Measurements from ENCODE around the gene KIF6. TPM values are rescaled to one million over a fixed set of nuclear protein-coding genes. Genes with fewer than 3 reads are reported as not detected.

The KIF6 gene
- total and polyA plus RNA-seq, 2 donors (not counting 1 experiment from before 2014, with no cell fraction given): not detected

- intact Hi-C loops (cut with micrococcal nuclease): no loop called here
- Histone ChIP-seq H3K27me3 (replicated peaks in 1 of 4; ENCODE audit: control extremely low read depth in 1 of 4, control insufficient read depth in 3 of 4, insufficient read depth in 4 of 4, low read length in 3 of 4) (peaks cover 0 to 3% (median 0%) of the 10 kb centered on the region in 4 experiments), H4K20me1 (ENCODE audit: control insufficient read depth, insufficient read depth, low read length, poor library complexity, severe bottlenecking) (no peaks in the 10 kb centered on the region), H3K27ac (ENCODE audit: low read length in 2 of 2) (no peak overlapping the region), H3K36me3 (replicated peaks in 1 of 2; ENCODE audit: control extremely low read depth in 1 of 2, control insufficient read depth in 1 of 2, extremely low read depth in 1 of 2, insufficient read depth in 2 of 2, low read length in 1 of 2) (no peaks in the 10 kb centered on the region), H3K4me2 (replicated peaks; ENCODE audit: low read depth, low read length, poor library complexity, severe bottlenecking) (no peak overlapping the region), H3K79me2 (ENCODE audit: control insufficient read depth, insufficient read depth, low read length) (no peaks in the 10 kb centered on the region), H2AFZ (ENCODE audit: insufficient read depth, low read depth, low read length, poor library complexity, severe bottlenecking) (no peak overlapping the region), H3K4me1 (ENCODE audit: control insufficient read depth in 2 of 2, insufficient read depth in 2 of 2, low read length in 2 of 2) (no peaks in the 10 kb centered on the region), H3K4me3 (ENCODE audit: control extremely low read depth in 1 of 5, extremely low read depth in 1 of 5, insufficient read depth in 1 of 5, low read depth in 2 of 5, low read length in 4 of 5) (no peak overlapping the region), H3K9ac (ENCODE audit: low read length) (no peak overlapping the region), H3K9me3 (ENCODE audit: control extremely low read depth in 1 of 3, control insufficient read depth in 2 of 3, insufficient read depth in 1 of 3, low read length in 2 of 3) (no peaks in the 10 kb centered on the region)
- Mint-ChIP-seq H3K9me3 (ENCODE audit: insufficient read depth) (no peaks in the 10 kb centered on the region), H3K27ac (no peak overlapping the region), H3K4me1 (no peaks in the 10 kb centered on the region), H3K27me3 (peaks cover 18% of the 10 kb centered on the region), H3K4me3 (no peak overlapping the region)
- TF ChIP-seq CTCF (IDR thresholded peaks at IDR 0.05) (no peak), EZH2 (IDR thresholded peaks at IDR 0.05; ENCODE audit: borderline replicate concordance, insufficient read depth, low read depth, low read length, poor library complexity, severe bottlenecking) (no peak)
- ATAC-seq (ENCODE audit: low read depth) (no peak), DNase-seq (no peak)
- ChIA-PET POLR2A (no interaction called here), CTCF (no interaction called here)
- WGBS (ENCODE audit: insufficient coverage): no CpG with 5 or more reads among the region's 2 CpGs
These were observed 125.9 kb downstream of the KIF6 start for GRCh38 chr6:39599341-39599740.

- no peaks in the 10 kb centered on the region for H3K9me3 Mint-ChIP-seq (ENCODE audit: insufficient read depth)
- no peaks in the 10 kb centered on the region for H3K9me3 ChIP-seq (ENCODE audit: control extremely low read depth in 1 of 3, control insufficient read depth in 2 of 3, insufficient read depth in 1 of 3, low read length in 2 of 3)
- no peak overlapping the region for H3K4me3 ChIP-seq (ENCODE audit: control extremely low read depth in 1 of 5, extremely low read depth in 1 of 5, insufficient read depth in 1 of 5, low read depth in 2 of 5, low read length in 4 of 5)
- no peak overlapping the region for H2AFZ ChIP-seq (ENCODE audit: insufficient read depth, low read depth, low read length, poor library complexity, severe bottlenecking)
- no peaks in the 10 kb centered on the region for H3K4me1 Mint-ChIP-seq
- H3K27me3 ChIP-seq (replicated peaks in 1 of 4; ENCODE audit: control extremely low read depth in 1 of 4, control insufficient read depth in 3 of 4, insufficient read depth in 4 of 4, low read length in 3 of 4): peaks cover 0 to 6% (median 0%) of the 10 kb centered on the region in 4 experiments
- CTCF ChIA-PET: no interaction called here
- peaks cover 16% of the 10 kb centered on the region for H3K27me3 Mint-ChIP-seq
- H3K79me2 ChIP-seq (ENCODE audit: control insufficient read depth, insufficient read depth, low read length): no peaks in the 10 kb centered on the region
- H3K4me1 ChIP-seq (ENCODE audit: control insufficient read depth in 2 of 2, insufficient read depth in 2 of 2, low read length in 2 of 2): no peaks in the 10 kb centered on the region
- TF ChIP-seq CTCF (IDR thresholded peaks at IDR 0.05) (no peak), EZH2 (IDR thresholded peaks at IDR 0.05; ENCODE audit: borderline replicate concordance, insufficient read depth, low read depth, low read length, poor library complexity, severe bottlenecking) (no peak)
- H3K27ac Mint-ChIP-seq: no peak overlapping the region
- no peak for ATAC-seq (ENCODE audit: low read depth)
- POLR2A ChIA-PET: no interaction called here
- H4K20me1 ChIP-seq (ENCODE audit: control insufficient read depth, insufficient read depth, low read length, poor library complexity, severe bottlenecking): no peaks in the 10 kb centered on the region
- no peak for DNase-seq
- intact Hi-C loops (cut with micrococcal nuclease): no loop called here
- WGBS (ENCODE audit: insufficient coverage): 100% methylated on average over 1 of the region's 2 CpGs
- H3K4me2 ChIP-seq (replicated peaks; ENCODE audit: low read depth, low read length, poor library complexity, severe bottlenecking): no peak overlapping the region
- H3K36me3 ChIP-seq (replicated peaks in 1 of 2; ENCODE audit: control extremely low read depth in 1 of 2, control insufficient read depth in 1 of 2, extremely low read depth in 1 of 2, insufficient read depth in 2 of 2, low read length in 1 of 2): no peaks in the 10 kb centered on the region
- no peak overlapping the region for H3K4me3 Mint-ChIP-seq
- H3K9ac ChIP-seq (ENCODE audit: low read length): no peak overlapping the region
- H3K27ac ChIP-seq (ENCODE audit: low read length in 2 of 2): no peak overlapping the region
These were observed 130.9 kb downstream of the KIF6 start for GRCh38 chr6:39594285-39594684.

All from B cell (primary cell).